Inflammatory macrophage treated with lipopolysaccharide for 1 hour (primary cell): ENCODE results near the gene ANTXR1.

Experiments used
- DNase-seq, 2 donors: peaks; one replicate each; pipeline ENCODE4 v3.0.0-alpha.2; 2020 to 2022

ANTXR1 gene

DNA sequence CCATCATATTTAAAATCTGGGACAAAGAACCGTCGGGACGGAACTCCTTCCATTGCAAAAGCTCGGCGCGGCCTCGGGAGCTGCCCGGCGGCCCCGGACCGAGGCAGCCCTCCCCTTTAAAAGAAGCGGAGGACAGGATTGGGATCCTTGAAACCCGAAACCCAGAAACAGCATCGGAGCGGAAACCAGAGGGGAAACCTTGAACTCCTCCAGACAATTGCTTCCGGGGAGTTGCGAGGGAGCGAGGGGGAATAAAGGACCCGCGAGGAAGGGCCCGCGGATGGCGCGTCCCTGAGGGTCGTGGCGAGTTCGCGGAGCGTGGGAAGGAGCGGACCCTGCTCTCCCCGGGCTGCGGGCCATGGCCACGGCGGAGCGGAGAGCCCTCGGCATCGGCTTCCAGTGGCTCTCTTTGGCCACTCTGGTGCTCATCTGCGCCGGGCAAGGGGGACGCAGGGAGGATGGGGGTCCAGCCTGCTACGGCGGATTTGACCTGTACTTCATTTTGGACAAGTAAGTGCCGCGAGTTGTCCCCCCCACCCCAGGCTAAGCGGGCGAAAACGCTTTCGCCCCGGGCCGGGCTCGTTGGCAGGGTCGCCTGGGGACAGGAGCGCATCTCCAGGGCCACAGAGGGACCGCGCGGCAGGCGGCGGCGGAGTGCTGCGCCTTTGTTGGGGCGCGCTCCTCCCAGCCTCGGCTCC lies at the start of gene ANTXR1:
Gene ANTXR1 (plus strand): TSS at position 38 of the 698 bp plus-strand sequence. CDS start 321 bp downstream, at position 359.
- DNase-seq = no peak

DNA sequence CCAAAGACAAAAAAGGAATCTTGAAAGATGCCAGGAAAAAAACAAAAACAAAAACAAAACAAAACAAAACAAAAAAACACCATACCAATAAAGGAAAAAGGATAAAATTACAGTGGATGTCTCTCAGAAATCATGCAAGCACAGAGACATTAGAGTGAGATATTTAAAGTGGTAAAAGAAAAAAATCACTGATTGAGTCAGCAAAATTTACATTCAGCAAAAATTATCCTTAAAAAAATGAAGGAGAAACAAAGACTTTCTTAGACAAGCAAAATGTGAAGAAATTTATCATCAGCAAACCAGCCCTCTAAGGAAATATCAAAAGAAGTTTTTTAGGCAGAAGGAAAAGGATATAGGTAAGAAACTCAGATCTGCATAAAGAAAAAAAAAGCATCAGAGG lies 48.7 kb upstream of the ANTXR1 start:
- DNase-seq = no peak

- peak; percentile 38 to 64 for DNase-seq
These were observed 44.8 kb upstream of the ANTXR1 start for GRCh38 chr2:68968221-68968620.

DNA sequence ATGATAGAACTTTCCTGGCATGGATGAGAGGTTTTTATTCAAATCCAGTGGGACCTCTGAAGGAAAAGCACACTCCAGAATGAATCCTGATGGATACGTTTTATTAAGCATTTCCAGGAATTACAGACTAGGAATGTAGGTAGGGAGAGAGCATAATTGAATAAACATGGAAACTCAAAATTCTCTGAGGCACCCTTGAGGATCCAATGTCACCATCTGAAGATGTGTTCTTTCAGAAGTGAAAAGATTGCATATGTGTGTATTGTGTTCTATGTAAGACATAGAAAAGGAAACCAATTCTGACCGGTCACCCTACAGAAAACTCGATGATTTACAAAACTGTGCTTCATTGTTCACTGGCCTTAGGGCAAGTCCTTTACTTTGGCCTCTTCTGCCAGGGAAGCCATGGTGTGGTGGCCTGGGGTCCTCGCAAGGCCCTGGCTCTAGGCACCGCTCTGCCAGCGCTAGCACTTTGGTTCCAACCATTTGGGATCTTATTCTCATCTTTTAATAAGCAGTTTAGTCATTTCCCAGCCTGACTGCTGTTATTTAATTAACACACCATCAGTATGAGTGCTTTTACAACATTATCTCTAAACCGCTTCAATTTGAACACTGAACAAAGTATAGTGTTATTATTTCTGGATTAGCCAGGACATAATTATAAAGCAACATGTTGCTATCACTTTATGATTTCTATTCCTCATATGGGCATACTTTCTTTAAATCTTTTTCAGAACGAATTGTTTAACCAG lies 43.1 kb upstream of the ANTXR1 start:
- DNase-seq = no peak

GRCh38 chr2:68970566-68971265 lies 42.3 kb upstream of the ANTXR1 start:
- no peak for DNase-seq

DNA sequence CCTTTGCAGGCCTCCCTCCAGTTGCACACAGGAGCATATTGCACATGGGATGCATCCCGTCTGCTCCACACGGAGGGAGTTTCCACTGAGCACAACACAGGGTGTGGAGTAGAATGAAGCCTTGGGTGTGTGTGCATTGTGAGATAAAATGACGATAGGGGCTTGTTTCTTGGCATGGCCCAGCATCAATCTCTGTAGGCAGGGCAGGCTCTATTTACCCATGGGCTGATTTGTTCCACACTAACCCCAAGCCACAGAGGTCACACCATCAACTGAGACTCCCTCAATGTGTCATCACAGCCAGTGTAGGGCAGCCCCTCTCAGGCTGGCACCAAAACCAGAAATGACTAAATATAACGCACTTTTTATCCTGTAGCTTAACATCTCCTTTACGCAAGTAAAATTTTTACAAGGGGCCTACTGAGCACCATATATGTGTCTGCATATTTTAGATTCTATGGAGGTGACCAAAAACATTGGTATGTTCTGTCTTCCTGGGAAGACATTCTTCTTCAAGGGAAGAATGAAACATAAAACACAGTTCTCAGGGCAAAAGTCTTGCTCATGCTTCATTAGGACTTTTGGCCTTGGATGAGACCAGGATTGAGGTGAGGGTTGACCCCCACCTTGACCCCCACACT lies 41.3 kb upstream of the ANTXR1 start:
- DNase-seq = no peak

GRCh38 chr2:68974251-68974650 lies 38.7 kb upstream of the ANTXR1 start, which contains the start of gene GKN1:
GKN1 (plus strand) TSS chr2:68974636; CDS start chr2:68974678, 42 bp downstream.
- no peak for DNase-seq

- no peak for DNase-seq
These were observed 37.9 kb upstream of the ANTXR1 start for GRCh38 chr2:68974946-68975665.

GRCh38 chr2:68975844-68976243 lies 37.1 kb upstream of the ANTXR1 start:
- DNase-seq = no peak

- no peak for DNase-seq
These were observed 35.5 kb upstream of the ANTXR1 start for GRCh38 chr2:68977453-68977852.

DNA sequence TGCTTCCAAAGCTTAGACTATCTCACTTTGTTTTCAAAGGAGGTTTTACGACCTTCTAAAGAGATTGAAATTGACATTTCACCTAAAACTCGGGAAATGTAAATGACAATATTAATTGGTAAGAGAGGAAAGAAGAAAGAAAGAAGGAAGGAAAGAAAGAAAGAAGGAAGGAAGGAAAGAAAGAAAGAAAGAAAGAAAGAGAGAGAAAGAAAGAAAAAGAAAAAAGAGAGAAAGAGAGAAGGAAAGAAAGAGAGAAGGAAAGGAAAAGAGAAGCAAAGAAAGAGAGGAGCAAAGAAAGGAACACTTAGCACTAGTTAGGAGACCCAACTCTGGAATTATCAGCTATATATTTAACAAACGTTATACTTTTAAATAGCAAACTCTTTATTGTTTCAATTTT lies 34.9 kb upstream of the ANTXR1 start:
- no peak for DNase-seq

DNA sequence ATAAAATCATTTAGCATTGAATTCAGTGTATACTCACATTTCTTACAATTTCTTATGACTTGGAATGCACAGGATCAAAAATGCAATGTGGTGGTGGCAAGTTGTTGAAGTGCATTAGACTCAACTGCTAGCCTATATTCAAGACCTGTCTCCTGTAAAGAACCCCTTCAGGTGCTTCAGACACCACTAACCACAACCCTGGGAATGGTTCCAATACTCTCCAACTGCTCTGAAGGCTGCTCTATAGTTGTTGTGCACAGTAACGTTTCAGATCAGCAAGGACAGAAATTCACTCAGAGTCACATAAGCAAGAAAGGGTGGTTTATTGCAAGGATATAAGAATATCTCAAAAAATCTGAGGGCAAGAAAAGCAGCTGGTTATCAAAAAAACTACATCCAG lies 32.0 kb upstream of the ANTXR1 start:
- no peak for DNase-seq

DNA sequence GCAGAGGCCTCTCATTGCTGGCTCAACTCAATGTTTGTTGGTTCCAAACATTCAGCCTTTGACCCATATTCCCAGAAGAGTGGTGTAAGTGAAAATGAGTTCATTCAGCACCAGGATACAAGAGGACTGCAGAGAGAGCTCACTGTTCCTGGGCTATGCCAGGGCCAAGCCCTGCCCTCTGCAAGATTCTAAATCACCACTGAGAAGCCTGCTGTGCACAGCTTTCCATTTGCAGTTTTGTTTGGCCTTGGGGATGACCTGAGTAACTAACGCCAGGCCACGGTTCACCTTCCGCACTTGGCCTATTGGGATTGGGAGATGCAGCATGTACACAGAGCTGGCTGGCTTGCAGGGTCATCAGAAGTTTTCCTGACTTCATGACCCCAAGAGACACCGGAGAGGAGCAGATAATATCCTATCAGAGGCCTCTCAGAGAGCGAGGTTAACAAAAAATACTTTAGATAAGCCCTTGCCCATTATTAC lies 25.9 kb upstream of the ANTXR1 start:
- DNase-seq = no peak

GRCh38 chr2:68989035-68989434 lies 23.9 kb upstream of the ANTXR1 start:
- DNase-seq = no peak

- no peak for DNase-seq
These were observed 20.6 kb upstream of the ANTXR1 start for GRCh38 chr2:68992341-68992740.

GRCh38 chr2:68992933-68993332 lies 20.0 kb upstream of the ANTXR1 start:
- no peak for DNase-seq

- no peak for DNase-seq
These were observed 19.3 kb upstream of the ANTXR1 start for GRCh38 chr2:68993660-68994059.

DNA sequence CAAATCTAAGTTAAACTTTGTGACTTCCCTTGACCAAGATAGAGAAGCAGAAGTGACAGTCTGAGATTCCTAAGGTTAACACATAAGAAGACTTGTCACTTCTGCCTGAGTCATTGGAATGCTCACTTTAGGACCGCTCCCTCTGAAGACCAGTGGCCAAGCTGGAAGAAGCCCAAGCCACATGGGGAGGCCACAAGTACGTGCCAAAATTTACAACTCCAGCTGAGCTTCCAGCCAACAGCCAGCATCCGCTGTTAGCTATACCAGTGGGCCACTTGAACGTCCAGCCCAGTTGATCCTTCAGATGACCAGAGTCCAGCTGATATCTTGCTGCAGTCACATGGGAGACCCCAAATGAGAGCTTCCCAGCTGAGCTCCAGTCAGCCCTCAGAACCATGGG lies 18.1 kb upstream of the ANTXR1 start:
- DNase-seq = peak; percentile 10 to 14

- no peak for DNase-seq
These were observed 17.1 kb upstream of the ANTXR1 start for GRCh38 chr2:68995916-68996315.

DNA sequence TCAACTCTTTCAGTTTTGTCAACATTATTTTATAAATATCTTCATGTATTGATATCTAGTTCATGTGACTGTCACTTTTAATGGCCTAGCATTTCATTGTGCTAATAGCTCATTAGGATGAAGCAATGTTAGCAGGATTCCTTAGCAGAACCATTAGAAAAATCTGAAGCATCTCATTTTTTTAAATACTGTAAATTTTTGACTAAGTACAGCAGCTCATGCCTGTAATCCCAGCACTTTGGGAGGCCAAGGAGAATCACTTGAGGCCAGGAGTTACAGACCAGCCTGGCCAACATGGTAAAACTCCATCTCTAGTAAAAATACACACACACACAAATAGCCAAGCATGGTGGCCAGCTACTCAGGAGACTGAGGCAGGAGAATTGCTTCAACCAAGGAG lies 15.6 kb upstream of the ANTXR1 start:
- no peak for DNase-seq

GRCh38 chr2:69001879-69002278 lies 11.1 kb upstream of the ANTXR1 start:
- no peak for DNase-seq

DNA sequence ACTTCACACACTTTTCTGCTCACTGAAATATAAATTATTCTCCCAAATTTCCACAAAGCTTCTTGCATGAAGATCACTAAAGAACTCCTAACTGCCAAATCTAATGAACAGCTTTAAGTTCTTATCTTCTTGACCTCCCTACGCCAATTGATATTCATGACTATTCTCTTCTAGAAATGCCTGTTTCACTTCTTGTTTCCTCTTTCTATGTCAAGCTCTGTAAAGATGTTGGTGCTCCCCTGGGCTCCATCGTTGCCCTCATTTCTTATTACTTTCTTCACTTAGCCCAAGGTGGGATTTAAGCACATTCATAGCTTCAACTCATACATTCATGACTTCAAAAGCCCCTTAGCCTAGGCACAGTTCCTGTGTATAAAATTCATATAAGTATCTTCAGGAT lies 9.2 kb upstream of the ANTXR1 start:
- no peak for DNase-seq
